ENCODE results near the gene SLC52A1.

The SLC52A1 gene

DNA sequence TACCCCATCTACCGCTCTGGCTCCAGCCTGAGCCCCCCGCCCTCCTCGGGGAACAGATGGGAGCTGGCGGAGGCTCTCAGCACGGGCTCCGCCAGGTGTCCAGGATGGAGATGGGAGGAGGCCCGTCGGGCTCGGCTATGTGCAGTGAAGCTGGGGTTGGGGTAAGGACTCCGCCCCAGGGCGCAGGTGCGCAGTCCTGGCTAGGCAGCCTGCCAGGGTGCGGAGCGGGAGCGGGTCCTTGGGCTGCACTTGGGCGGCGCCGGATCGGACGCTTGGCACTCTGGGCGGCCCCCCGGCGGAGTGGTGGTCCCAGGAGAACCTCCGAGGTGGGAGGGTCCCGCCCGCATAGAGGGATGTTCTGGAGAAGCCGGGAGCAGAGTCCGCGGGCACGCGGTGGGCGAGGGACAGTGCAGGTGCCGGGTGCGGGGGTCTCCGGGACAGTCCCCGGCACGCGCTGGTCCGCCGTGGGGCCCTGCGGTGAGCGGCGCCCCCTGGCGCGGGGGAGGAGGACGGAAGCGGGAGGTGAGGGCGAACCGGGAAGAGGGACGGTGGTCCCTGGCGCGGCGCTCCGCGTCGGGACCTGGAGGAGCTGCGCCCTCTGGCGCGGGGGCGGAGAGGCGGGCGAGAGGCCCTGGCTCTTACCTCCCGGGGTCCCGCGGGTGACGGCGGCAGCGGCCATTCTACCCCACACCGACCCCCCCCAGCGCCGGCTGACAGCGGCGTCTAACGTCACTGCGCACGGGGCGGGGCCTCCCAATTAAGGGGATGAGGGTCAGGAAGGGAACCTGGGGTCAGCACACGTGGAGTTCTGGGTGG lies 48.1 kb downstream of the SLC52A1 start, which contains the start of gene CAMTA2:
Gene CAMTA2 (minus strand): TSS at position 725 of the 816 bp plus-strand sequence. CDS start 1,453 bp downstream, outside the sequence.
- peak; percentile 91 for DNase-seq

DNA sequence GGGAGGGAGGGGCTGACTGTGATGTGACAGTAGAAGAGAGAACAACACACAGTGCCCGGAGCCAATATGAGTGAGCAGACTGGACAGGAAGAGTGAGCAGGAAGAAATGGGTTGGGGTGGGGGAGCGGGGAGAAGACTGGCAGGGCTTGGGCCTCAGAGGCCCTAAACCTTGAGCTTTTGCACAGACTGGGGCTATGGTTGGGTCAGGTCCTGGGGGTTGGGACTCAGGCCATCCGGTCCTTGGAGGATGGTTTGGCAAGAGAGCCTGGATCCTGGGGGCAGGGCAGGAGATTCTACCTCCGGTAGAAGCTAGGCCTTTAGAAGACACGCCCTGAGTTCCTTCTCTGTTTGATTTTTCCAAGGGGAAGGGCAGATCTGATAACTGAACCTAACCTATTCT lies 48.8 kb downstream of the SLC52A1 start:
- DNase-seq, result no peak

Data from activated CD8-positive, alpha-beta memory T cell treated with anti-CD3 and anti-CD28 coated beads, Interleukin-2, amount 50 U/mL, for 4 hours (primary cell).